GM21423 (cell line): ENCODE data around the gene SEPHS1.
A peak's percentile ranks its signal among the peaks of the same experiment; 100 is the strongest.

Experiments
- ATAC-seq: cut with Tn5 transposase; IDR thresholded peaks from one replicate; pipeline ENCODE4 v1.9.1; 2021; ENCODE audit warnings: mild to moderate bottlenecking, moderate library complexity; ENCODE audit not compliant: unreplicated experiment

The SEPHS1 gene

DNA sequence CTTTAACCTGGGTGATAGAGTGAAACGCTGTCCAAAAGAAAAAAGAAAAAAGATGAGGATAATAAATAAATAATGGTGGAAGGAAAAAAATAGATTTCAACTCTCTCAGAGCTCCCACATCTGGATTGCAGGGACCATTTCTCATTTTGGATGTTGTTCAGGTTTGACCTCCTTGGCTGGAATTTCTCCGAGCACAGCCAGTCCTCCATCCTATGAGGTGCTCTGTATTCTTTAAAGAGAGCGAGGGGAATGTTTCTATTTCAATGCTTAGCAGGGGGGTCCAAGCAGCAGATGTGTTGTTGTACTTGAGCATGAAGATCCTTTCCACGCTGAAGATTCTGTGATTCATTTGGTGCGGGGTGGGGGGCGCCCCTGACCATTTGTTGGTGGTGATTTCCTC, 17.7 kb upstream of the SEPHS1 start:
- ATAC-seq: no peak

DNA sequence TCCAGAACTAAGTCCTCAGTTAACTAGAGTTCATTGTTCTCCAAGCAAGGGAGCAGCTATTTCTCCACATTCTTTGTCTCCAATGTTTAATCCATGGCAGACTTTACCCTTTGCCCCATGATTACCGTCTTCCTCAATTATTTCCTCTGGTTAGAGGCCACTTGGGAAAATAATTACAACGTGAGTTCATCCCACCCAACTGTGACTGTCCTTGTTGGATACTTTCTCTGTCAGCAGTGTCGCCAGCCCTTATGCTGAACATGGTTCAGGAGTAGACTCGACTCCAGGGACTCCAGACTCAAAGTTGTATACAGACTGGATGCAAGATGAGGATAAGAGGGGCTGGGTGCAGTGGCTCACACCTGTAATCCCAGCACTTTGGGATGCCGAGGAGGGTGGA, 17.1 kb upstream of the SEPHS1 start:
- no peak for ATAC-seq

- ATAC-seq: no peak
Measured at GRCh38 chr10:13360587-13360986, 12.5 kb upstream of the SEPHS1 start.

DNA sequence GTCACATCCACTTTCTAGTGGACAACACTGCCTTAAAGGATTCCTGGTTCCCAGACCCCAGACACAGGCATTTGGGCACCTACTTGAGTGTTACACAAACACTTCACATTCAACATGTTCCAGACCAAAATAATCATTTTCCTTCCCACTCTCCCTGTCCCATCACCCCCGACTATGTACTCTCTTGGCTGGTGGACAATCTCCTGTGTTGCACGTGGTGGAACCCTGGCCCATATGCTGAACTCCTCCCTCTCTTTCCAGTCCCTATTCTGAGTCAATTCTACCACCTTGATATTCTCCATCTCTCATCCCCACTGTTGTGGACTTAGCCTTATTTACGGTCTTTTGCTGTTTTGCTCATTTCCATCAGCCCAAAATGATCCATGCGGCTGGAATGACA, 8.3 kb upstream of the SEPHS1 start:
- no peak for ATAC-seq

- no peak for ATAC-seq
Measured at GRCh38 chr10:13354783-13355182, 6.7 kb upstream of the SEPHS1 start.

- no peak for ATAC-seq
Measured at GRCh38 chr10:13352519-13352918, 4.4 kb upstream of the SEPHS1 start.

GRCh38 chr10:13351340-13351915, 3.3 kb upstream of the SEPHS1 start:
- ATAC-seq: no peak

GRCh38 chr10:13349463-13350274, 1.6 kb upstream of the SEPHS1 start:
- ATAC-seq: no peak

GRCh38 chr10:13347500-13348156, 465 bp downstream of the SEPHS1 start:
- peak; percentile 48 for ATAC-seq

GRCh38 chr10:13347043-13347499, 1.0 kb downstream of the SEPHS1 start:
- peak; percentile 25 for ATAC-seq

DNA sequence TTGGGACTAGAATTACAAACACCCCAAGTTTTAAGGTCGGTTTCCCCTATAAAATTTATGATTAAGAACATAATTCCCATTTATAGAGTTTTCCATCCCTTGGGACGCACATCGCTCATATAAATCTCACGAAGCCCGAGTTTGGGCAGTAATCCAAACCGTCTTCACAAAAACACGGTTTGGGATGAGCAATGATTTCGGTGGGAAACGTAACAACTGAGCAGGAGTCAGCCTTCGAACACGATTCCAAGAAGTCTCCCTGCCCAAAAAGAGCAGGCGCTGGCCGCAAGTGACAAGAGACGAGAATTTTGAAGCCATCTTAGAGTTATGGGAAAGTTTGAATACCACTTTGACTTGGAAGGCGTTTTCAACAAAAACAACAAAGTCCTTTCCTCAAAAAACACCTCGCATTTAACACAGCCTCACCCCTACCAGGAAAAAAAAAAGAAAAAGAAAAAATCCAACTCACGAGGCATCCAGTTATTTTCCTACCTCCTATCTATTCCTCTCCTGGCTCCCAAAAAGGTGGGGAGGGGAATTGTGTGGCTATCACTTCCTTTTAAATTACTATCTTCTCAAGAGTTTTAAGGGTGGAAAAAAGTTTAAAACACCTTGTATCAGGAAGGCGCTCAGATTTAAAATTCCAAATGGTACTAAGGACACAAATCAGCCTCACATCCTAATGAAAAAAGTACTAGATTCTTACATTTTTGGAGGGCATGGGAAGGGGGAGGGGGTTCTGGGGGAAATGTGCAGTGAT, 1.6 kb downstream of the SEPHS1 start:
- ATAC-seq: no peak

DNA sequence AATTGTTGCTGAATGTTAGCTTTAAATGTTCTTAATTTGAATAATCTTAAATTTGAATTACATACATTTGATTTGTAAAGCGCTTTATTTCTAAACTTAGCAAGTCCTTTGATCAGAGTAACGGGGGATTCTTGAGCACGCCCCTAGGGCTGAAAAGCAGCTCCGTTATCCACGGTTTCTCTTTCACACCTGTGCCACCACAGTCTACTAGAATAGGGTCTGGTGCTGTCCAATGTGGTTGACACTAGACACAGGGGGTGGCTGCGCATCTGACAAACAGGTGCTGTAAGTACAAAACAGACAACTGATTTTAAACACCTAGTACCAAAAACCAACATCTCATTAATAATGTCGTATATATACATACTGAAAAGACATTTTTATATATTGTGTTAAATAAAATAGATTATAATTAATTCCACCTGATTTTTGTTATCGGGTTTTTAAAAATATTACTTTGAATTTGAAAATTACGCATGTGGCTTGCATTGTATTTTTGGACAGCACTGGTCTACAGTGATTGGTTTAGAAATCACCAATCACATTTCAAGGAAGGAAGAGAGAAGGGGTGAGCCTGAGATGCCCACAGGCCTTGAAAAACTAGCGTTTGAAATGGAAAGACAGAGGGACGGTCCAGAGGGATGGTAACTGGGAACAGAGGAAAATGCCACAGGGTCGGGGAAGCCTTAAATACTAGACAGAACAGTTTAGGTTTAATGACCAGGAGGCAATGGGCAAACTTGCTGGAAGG, 7.3 kb downstream of the SEPHS1 start:
- ATAC-seq: peak; percentile 92

- no peak for ATAC-seq
Measured at GRCh38 chr10:13340068-13340467, 8.0 kb downstream of the SEPHS1 start.

- no peak for ATAC-seq
Measured at GRCh38 chr10:13338390-13339110, 9.5 kb downstream of the SEPHS1 start.

GRCh38 chr10:13337827-13338196, 10.3 kb downstream of the SEPHS1 start:
- ATAC-seq: no peak

DNA sequence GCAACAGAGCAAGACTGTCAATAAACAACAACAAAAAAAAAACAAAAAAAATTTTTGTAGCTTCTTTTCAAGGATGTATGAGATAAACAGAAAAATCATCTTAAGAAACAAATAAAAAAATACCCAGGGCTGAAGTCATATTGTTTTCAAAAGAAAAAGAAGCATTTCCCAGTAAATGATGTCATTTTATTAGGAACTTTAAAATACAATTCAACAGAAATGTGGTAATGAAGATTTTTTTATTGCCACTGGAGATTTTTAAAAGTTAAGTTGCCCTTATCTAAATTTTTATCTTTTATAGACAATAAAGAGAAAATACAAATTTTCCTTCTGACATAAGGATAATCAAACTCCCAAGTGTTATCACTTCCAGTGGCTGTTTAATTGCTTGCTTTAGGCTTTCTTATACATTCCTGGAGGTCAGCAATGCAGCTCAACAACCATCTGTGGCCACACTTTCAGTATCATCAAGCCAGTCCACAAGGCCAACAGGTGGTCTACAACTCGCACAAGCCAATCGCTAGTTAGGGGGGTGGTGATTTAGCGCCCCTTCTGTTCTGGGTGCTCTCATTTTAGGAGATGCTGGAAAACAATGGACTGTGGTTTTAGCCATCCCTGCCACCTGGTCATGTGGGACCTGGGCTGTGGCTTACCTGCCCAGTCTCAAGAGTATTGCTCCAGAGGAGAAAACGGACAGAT, 10.8 kb downstream of the SEPHS1 start:
- ATAC-seq: no peak

DNA sequence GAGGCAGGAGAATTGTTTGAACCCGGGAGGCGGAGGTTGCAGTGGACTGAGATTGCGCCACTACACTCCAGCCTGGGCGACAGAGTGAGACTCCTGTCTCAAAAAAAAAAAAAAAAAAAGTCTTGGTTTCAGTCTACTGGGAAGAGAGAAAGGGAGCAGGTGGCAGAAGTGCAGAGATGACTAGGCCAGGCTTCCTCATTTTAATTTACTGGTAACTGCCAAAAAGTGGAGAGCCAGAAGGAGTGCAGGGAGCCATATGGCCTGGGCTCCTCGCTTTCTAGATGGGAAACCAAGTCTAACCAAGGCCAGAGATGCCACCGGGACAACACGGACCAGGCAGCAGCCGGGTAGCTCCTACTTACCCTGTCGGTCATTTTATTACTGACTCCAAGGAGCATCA, 12.2 kb downstream of the SEPHS1 start:
- no peak for ATAC-seq

- ATAC-seq: no peak
Measured at GRCh38 chr10:13334556-13334955, 13.5 kb downstream of the SEPHS1 start.

GRCh38 chr10:13331646-13332045, 16.4 kb downstream of the SEPHS1 start:
- ATAC-seq: no peak
